HG03135 (cell line): ENCODE results near the gene TPK1.
"Not testable (repeated sequence)": the region's sequence is repeated elsewhere in the genome, so short reads cannot be mapped to it uniquely, and the experiment has no call there.

Source experiments
- ATAC-seq: cut with Tn5 transposase; IDR thresholded peaks from one replicate; pipeline ENCODE4 v1.9.1; 2021; ENCODE audit warnings: mild to moderate bottlenecking, moderate library complexity; ENCODE audit not compliant: unreplicated experiment

Gene TPK1

GRCh38 chr7:144728551-144728950, 107.3 kb downstream of the TPK1 start:
- ATAC-seq: no peak

- not testable (repeated sequence) for ATAC-seq
These were observed 109.0 kb downstream of the TPK1 start for GRCh38 chr7:144726840-144727239.

DNA sequence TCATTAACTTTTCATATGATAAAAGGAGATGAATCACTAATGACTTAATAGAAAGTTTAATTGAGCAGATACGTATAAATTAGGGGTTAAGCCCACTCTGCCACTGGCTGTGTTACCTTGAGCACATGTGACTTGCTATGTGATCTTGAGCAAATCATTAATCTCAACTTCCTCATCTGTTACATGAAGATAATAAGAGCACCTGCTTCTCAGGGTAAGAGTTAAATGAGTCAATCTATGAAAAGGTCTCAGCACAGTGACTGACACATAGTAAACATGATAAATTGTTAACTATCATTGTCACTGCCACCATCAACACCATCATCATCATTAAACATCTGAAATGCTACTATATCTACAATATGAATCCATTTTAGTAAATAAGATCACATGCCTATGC, 110.8 kb downstream of the TPK1 start:
- ATAC-seq: peak; percentile 100

- ATAC-seq: no peak
These were observed 112.6 kb downstream of the TPK1 start for GRCh38 chr7:144723301-144723700.

GRCh38 chr7:144720710-144721109, 115.1 kb downstream of the TPK1 start:
- no peak for ATAC-seq

DNA sequence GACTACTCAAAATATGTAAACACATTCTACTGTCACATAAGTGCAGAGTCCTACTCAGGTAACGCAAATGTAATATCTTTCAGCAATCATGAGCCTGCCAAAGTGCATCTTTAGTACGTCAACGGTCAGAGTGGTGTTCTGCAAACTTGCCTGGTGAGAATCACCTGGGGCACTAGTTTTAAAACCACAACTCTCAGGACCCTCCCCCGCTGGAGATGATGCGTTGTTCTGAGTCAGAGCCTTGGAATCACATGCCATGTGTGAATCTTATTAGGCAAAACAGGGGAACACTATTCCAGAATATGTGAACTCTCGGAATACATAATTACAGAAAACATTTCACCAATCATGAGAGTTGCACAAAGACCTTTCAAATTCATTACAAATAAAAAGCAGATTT, 115.7 kb downstream of the TPK1 start:
- ATAC-seq: no peak

DNA sequence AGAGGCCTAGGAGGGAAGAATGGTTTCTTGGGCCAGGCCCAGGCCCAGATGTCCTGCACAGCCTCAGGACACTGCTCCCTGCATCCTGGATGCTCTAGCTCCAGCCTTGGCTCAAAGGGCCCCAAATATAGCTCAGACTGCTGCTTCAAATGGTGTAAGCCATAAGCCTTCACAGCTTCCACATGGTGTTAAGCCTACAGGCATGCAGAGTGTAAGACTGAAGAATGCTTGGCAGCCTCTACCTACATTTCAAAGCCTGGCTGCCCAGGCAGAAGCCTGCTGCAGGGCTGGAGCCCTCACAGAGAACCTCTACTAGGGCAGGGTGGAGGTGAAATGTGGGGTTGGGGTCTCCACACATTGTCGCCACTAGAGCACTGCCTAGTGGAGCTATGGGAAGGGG, 118.1 kb downstream of the TPK1 start:
- no peak for ATAC-seq

DNA sequence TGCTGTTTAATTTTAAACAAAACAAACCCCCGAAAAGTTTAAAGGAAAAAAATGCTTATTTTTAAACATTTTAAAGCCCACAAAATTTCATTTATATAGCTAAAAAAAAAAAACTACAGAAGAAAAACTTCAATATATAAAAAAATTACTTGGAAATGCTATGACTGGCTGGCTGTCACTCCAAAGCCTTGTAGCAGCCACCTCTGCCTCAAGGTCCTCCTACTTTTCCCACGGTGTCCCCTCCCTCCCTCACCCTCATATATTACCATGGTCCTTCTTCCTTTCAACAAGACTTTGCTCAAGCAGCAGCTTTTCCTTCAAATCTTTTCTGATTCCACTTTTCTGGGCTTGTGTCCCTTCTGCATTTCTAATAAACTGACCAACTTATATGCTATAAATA, 122.0 kb downstream of the TPK1 start:
- ATAC-seq: no peak

DNA sequence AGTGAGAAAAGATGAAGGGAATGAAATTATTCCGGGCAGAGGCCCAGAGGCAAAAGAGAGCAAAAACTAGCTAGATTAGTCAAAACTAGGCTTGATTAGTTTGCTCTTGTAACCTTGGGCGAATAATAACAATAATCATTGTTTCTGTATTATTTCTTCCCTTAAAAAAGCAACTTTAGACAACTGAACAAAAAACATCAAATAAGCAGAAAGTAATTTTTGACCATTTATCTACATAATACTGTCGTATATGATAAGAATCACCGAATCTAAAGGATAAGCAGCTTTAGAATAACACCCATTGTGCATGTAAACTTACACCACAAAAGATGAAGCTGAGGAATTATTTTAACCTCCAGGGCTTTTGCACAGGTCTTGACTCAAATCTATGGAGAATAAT, 125.1 kb downstream of the TPK1 start:
- ATAC-seq: no peak

DNA sequence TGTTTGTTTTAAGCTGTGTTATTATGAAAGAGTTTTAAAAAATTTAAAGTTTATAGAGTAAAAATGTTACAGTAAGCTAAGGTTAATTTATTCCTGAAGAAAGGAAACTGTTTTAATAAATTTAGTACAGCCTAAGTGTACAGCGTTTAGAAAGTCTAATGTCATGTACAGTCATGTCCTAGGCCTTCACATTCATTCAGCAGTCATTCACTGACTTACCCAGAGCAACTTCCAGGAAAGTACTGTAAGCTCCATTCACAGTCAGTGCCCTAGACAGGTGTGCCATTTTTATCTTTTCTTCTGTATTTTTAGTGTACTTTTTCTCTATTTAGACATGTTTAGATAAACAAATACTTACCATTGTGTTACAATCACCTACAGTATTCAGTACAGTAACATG, 126.8 kb downstream of the TPK1 start:
- ATAC-seq: no peak

DNA sequence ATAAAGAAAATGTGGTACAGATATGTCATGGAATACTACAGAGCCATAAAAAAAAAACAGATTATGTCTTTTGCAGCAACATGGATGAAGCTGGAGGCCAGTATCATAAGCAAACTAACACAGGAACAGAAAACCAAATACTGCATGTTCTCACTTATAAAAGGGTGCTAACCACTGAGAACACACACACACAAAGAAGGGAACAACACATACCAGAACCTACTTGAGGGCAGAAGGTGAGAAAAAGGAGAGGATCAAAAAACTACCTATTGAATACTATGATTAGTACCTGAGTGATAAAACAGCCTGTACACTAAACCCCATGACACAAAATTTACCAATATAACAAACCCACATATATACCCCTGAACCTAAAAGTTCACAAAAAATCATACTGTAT, 144.6 kb downstream of the TPK1 start:
- ATAC-seq: no peak

GRCh38 chr7:144682581-144683280, 153.1 kb downstream of the TPK1 start:
- ATAC-seq: no peak

- ATAC-seq: no peak
These were observed 159.4 kb downstream of the TPK1 start for GRCh38 chr7:144676492-144676891.

- no peak for ATAC-seq
These were observed 161.3 kb downstream of the TPK1 start for GRCh38 chr7:144674550-144674949.

DNA sequence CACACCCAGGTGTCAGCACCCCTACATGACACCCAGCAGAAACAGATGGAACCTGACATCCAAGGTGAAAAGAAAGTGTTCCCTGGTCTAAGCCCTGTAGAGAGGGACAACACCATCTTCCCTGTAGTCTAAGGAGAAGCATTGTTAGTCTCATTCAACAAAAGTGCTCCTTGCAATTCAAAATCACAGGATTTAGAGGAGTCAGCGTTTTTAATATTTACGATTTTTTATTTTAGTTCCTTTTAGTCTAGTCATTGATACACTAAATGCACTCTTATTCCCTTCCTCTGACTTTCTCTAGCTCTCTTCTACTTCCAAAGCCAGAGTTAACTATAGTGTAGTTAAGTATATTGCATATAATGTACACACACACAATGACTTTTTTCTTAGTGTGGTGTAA, 163.0 kb downstream of the TPK1 start:
- no peak for ATAC-seq

DNA sequence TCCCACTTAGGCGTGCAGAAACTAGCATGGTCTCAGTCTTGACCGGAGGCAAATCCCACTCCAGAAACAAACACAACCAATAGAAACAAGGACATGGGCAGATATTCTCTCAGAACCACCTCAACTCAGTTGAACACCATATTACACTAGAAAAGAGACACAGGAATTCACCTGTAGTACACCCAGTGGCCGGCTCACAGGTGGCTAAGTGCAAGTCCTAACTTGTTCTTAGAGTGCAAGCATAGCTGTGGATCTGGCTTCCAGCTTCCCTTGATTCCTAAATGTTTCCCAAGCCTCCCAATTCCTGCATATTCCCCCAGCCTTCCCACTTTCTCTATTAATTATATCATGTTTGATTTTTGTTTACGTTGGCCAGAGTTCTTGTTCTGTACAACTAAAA, 164.4 kb downstream of the TPK1 start:
- ATAC-seq: no peak

- no peak for ATAC-seq
These were observed 165.6 kb downstream of the TPK1 start for GRCh38 chr7:144670218-144670617.

GRCh38 chr7:144668503-144668902, 167.3 kb downstream of the TPK1 start:
- ATAC-seq: no peak

DNA sequence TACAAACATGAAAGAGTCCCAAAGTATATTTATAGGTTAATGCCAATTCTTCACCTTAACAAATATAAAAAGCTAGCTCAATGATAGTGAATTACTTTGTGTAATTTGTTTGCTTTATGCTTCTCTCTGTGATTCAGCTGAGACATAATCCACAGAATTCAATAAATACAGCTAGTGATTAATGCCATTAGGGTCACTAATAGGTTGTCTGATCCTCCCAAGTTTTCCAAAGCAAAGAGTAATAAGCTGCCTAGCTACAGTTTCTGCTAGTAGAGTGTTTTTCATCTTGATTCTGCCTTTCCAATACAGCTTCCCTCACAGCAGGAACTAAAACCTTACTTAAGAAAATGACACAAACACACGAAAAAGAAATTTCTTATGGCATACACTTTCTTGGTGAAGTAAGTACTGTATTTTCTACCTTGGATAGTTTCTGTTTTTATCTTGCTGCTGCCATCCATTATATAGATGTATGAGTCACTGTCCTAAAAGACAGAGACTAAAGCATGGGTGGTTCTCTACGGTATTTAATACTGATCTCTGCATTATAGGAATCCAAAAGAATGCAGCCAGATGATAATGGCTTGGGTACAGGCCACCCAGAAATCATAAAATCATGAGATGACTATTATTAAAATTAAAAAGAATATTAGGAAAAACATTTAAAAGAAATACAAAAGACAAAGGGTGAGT, 170.0 kb downstream of the TPK1 start:
- ATAC-seq: no peak

- no peak for ATAC-seq
These were observed 176.6 kb downstream of the TPK1 start for GRCh38 chr7:144659211-144659610.

DNA sequence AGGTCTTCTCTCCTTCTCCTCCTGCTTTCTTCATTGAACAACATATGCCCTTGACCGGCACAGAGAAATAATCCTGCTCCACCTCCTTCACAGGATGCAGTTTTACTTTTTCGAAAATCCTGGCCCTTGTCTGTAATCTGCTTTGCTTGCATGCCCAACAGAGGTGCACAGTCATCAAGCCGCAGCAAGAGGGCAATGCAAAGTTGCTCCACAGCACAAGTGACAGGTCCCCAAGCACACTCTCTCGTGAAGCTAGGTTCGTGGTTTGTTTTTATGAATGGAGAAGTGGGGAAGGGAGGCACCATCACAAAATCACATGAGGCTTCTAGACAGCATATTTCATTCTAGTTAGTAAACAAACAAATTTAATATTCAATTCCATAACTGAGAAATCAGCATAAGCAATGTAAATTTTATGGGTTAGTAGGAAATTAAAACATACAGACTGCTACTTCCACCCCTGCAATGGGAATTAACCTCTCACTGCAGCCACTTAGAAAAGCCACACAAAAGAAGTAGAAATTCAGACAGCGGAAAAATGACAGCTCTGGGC, 178.8 kb downstream of the TPK1 start:
- ATAC-seq: peak; percentile 68

DNA sequence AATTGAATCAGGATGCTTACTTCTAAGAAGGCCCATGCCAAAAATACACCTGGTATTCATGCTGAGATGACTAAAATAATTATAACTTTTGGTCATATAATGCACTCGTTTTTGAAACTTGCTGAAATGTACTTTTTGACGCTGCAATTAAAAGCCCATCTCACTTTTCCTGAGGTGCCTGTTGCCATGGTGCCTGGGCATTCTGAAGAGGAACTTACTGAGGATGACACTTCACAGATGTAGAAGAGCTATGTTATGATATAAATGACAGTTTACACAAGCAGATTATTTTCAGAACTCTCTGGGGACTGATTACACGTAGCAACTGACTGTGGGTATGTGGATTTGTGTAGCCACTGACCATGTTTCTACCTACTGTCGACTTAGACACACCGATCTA, 182.4 kb downstream of the TPK1 start:
- no peak for ATAC-seq
